Immature natural killer cell (primary cell): ENCODE data around the gene GATC. TPM values are rescaled to one million over a fixed set of nuclear protein-coding genes. Genes with fewer than 3 reads are reported as not detected.
A peak's percentile ranks its signal among the peaks of the same experiment; 100 is the strongest.
"Not testable (repeated sequence)": the region's sequence is repeated elsewhere in the genome, so short reads cannot be mapped to it uniquely, and the experiment has no call there.

Experiments
- DNase-seq, 3 donors: peaks; one replicate each; pipeline ENCODE4 v3.0.0; 2022; ENCODE audit warnings: mixed read lengths in 1 of 3
- H3K27ac Mint-ChIP-seq, 6 donors: one replicate each; pipeline ENCODE4 v1.8.0; 2020; ENCODE audit warnings: mixed read lengths in 6 of 6, mild to moderate bottlenecking in 5 of 6, inconsistent platforms in 4 of 6, moderate library complexity in 3 of 6
- H3K27me3 Mint-ChIP-seq, 3 donors: one replicate each; pipeline ENCODE4 v1.8.0; 2020 to 2021; ENCODE audit warnings: low read depth in 3 of 3, mild to moderate bottlenecking in 3 of 3, mixed read lengths in 3 of 3, moderate library complexity in 3 of 3, inconsistent platforms in 1 of 3
- H3K36me3 Mint-ChIP-seq, 3 donors: one replicate each; pipeline ENCODE4 v1.8.0; 2020; ENCODE audit warnings: mixed read lengths in 3 of 3, inconsistent platforms in 2 of 3, mild to moderate bottlenecking in 2 of 3
- H3K4me1 Mint-ChIP-seq, 2 donors: one replicate each; pipeline ENCODE4 v1.8.0; 2020; ENCODE audit warnings: inconsistent platforms in 2 of 2, mild to moderate bottlenecking in 2 of 2, mixed read lengths in 2 of 2, moderate library complexity in 1 of 2
- H3K4me3 Mint-ChIP-seq, 5 donors: one replicate each; pipeline ENCODE4 v1.8.0; 2020; ENCODE audit warnings: mild to moderate bottlenecking in 5 of 5, mixed read lengths in 5 of 5, inconsistent platforms in 3 of 5, moderate library complexity in 3 of 5
- H3K9me3 Mint-ChIP-seq, 6 donors: one replicate each; pipeline ENCODE4 v1.8.0; 2020; ENCODE audit warnings: mild to moderate bottlenecking in 6 of 6, mixed read lengths in 6 of 6, inconsistent platforms in 4 of 6, moderate library complexity in 3 of 6
- polyA plus RNA-seq, 3 donors: library from polyadenylated mRNA; unstranded; fragments of 300-500 nt; fragmentation: Illumina TruSeq; gene quantifications; one replicate each; pipeline ENCODE4 v1.2.3, GENCODE V29; 2021

GATC gene
- polyA plus RNA-seq, 3 donors from 2014 or later: 8.3 to 26.7 (median 23.3) TPM

DNA sequence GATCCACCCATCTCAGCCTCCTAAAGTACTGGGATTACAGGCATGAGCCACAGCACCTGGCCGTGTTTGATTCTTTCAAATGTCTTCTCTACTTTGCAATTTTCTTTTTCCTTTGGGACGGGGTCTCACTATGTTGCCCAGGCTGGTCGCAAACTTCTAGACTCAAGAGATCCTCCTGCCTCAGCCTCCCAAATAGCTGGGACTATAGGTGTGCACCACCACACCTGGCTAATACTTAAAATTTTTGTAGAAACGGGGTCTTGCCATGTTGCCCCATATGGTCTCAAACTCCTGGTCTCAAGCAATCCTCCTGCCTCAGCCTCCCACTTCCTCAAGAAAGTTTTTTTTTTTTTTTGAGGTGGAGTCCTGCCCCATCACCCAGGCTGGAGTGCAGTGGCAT lies 1.7 kb downstream of the GATC start:
- peaks cover 0 to 9% (median 4%) of the 10 kb centered on the region in 3 donors for H3K36me3 Mint-ChIP-seq
- H3K4me1 Mint-ChIP-seq: peaks cover 29 to 42% of the 10 kb centered on the region in 2 donors
- peak overlapping the region in 4 of 6 donors; percentile 97 to 99 (median 98) for H3K27ac Mint-ChIP-seq
- H3K9me3 Mint-ChIP-seq: no peaks in the 10 kb centered on the region
- DNase-seq: no peak
- peaks cover 6 to 13% (median 6%) of the 10 kb centered on the region in 3 donors for H3K27me3 Mint-ChIP-seq
- peak overlapping the region; percentile 53 to 99 (median 96) for H3K4me3 Mint-ChIP-seq

DNA sequence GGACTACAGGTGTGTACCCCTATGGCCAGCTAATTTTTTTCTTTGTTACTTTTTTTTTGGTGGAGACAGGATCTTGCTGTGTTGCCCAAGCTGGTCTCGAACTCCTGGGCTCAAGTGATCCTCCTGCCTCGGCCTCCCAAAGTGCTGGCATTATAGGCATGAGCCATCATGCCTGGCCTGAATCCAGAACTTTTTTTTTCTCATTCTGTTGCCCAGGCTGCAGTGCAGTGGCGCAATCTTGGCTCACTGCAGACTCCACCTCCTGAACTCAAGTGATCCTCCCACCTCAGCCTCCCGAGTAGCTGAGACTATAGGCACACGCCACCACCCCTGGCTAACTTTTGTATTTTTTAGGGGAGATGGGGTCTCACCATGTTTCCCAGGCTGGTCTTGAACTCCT lies 6.3 kb downstream of the GATC start:
- peaks cover 10 to 21% of the 10 kb centered on the region in 2 donors for H3K4me1 Mint-ChIP-seq
- H3K27ac Mint-ChIP-seq, H3K9me3 Mint-ChIP-seq, H3K36me3 Mint-ChIP-seq, H3K4me3 Mint-ChIP-seq, DNase-seq, H3K27me3 Mint-ChIP-seq: not testable (repeated sequence)

DNA sequence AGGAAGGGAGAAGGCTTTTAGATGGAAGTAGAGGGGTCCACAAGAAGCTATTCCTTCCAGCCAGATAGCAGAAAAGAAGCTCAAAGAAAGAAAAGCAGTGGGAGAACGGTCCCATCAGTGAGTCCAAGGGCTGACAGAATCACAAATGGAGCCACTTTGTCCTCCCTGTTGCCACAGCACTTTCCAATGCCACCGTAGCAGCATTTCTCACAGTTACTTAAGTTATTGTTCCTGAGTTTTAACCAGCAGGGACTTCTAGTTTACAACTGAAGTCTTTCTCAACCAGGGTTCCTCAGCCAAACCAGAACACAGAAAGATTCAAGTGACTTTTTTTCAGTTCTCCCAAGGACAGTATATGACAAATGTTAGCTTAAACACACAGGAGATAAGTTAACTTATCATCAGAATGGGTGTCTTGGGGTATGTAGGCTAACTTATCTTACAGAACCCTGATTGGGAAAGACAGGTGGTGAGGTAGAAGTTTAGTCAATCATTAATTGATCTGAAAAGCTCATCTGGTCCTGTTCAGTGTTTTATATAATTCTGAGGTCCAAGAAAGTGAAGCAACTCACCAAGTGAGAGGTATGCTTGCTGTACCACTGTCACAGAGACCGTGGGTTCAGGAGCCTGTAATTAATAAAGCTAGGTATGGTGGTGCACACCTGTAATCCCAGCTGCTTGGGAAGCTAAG lies 7.0 kb downstream of the GATC start:
- peak overlapping the region in 3 of 6 donors; percentile 33 to 69 (median 68) for H3K27ac Mint-ChIP-seq
- H3K36me3 Mint-ChIP-seq: peaks cover 0 to 6% (median 5%) of the 10 kb centered on the region in 3 donors
- peaks cover 2 to 5% (median 2%) of the 10 kb centered on the region in 3 donors for H3K27me3 Mint-ChIP-seq

DNA sequence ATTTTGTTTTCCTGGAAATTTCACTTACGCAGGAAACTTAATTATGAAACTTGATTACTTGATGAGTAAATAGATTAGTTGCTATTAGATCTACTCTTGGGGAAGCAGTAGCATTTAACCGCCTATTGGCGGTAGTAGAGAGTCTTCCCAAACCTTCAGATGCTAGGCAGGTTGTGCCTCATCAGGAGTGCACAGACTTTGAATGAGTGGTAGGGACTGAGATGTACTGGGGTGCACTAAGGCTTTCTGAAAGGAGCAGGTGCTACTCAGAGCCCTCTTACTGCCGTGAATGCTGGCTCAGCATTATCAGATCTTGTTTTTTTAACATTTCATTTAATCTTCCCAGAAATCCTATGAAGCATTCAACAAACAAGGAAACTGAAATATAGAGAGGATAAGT lies 7.7 kb downstream of the GATC start:
- H3K27ac Mint-ChIP-seq: peak overlapping the region in 4 of 6 donors; percentile 7 to 69 (median 64)

More for the DNA sequence above, 7.0 kb downstream of the GATC start:
- Mint-ChIP-seq H3K9me3 (no peaks in the 10 kb centered on the region), H3K4me3 (no peak overlapping the region), H3K4me1 (peaks cover 5 to 14% of the 10 kb centered on the region in 2 donors)
- no peak for DNase-seq

DNA sequence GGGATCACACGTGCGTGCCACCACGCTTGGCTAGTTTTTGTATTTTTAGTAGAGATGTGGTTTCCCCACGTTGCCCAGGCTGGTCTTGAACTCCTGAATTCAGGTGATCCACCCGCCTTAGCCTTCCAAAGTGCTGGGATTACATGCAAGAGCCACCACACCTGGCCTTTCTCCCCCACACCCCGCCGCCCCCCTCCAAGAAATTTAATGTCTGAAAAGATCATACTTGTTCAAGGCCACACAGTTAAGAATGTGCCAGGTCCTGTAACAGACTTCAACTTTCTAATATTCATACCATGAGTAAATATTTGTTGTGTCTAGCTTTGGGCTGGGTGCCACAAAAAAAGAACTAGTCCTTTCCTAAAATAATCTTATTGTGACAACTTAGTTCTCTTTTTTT lies 9.1 kb downstream of the GATC start:
- no peak for DNase-seq
- Mint-ChIP-seq H3K27ac (no peak overlapping the region), H3K36me3 (peaks cover 4 to 16% (median 10%) of the 10 kb centered on the region in 3 donors), H3K4me1 (peaks cover 0 to 14% of the 10 kb centered on the region in 2 donors), H3K9me3 (no peaks in the 10 kb centered on the region), H3K27me3 (peaks cover 2 to 7% (median 2%) of the 10 kb centered on the region in 3 donors), H3K4me3 (no peak overlapping the region)

More for the DNA sequence above, 7.7 kb downstream of the GATC start:
- Mint-ChIP-seq H3K36me3 (peaks cover 0 to 7% (median 5%) of the 10 kb centered on the region in 3 donors), H3K27me3 (peaks cover 2 to 7% (median 2%) of the 10 kb centered on the region in 3 donors), H3K4me1 (peaks cover 3 to 14% of the 10 kb centered on the region in 2 donors), H3K9me3 (no peaks in the 10 kb centered on the region), H3K4me3 (no peak overlapping the region)
- DNase-seq: peak in 2 of 3 donors; percentile 35 to 47

DNA sequence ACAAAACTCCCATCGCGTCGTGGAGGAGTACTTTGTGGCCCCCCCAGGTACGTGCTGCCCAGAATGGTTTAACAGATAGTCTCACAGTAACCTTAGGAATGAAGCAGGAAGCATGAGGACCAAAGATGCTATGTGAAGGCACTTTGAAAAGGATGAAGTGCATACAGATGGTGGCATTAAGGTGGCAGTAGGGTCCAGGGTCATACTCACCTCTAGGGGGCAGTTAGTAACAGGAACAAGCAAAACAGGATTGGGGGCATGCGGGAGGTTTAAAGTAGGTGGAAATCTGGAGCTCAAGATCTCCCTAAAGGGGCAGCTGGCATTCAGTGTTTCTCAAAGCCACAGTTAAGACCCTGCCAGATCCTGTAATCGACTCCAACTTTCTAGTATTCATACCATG lies 10.9 kb downstream of the GATC start:
- Mint-ChIP-seq H3K9me3 (no peaks in the 10 kb centered on the region), H3K36me3 (peaks cover 12 to 24% (median 14%) of the 10 kb centered on the region in 3 donors), H3K4me3 (no peak overlapping the region), H3K27me3 (peaks cover 2 to 7% (median 2%) of the 10 kb centered on the region in 3 donors), H3K4me1 (peaks cover 0 to 14% of the 10 kb centered on the region in 2 donors), H3K27ac (peak overlapping the region in 5 of 6 donors; percentile 36 to 60 (median 57))
- peak in 1 of 3 donors; percentile 30 for DNase-seq

DNA sequence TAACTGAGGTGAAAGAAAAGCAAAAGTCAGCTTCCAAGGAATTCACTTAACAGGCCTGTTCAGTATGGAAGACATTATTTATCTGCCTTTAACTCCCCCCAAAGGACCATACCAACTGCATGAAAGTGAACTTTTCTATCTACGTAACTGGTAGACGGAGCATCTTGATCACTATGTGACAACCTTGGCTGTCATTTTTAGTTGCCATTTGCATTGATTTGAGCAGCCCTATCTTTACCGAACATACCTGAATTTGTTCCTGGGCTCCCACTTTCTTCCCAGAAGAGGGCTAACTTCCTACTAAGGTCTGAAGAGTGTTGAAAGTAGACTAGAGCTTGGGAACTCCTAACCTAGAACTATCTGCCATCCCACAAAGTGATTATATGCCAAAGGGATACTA lies 13.9 kb downstream of the GATC start:
- Mint-ChIP-seq H3K9me3 (no peaks in the 10 kb centered on the region), H3K27me3 (peaks cover 2 to 7% (median 2%) of the 10 kb centered on the region in 3 donors), H3K27ac (peak overlapping the region in 1 of 6 donors; percentile 6), H3K4me3 (no peak overlapping the region), H3K4me1 (peaks cover 3 to 17% of the 10 kb centered on the region in 2 donors), H3K36me3 (peaks cover 13 to 51% (median 17%) of the 10 kb centered on the region in 3 donors)
- no peak for DNase-seq

DNA sequence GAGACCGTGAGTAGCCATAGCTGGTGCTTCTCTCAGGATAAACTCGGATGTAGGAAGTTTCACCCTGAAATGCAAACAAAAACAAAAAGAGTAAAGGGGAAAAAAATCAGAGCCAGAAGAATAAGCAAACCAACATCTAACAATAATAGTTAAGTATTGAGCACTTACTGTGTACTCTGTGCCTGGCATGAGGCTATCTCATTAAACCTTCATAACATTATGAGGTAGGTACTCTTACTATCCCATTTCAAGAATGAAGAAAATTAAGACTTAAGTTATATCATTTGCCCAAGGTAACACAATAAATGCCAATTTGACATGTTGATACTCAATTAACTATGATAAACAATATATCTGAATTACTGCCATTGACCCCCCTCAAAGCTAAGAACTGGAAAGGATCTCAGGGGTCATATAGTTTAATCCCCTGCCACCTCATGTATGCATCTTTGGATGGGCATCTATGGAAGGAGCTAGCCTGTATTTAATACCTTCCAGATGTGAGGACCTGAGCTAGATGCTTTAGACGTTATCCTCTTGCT lies 15.9 kb downstream of the GATC start:
- H3K4me1 Mint-ChIP-seq: peaks cover 22 to 30% of the 10 kb centered on the region in 2 donors
- no peak overlapping the region for H3K4me3 Mint-ChIP-seq
- H3K27ac Mint-ChIP-seq: peak overlapping the region in 1 of 6 donors; percentile 73
- no peaks in the 10 kb centered on the region for H3K9me3 Mint-ChIP-seq
- H3K27me3 Mint-ChIP-seq: peaks cover 0 to 3% (median 0%) of the 10 kb centered on the region in 3 donors
- DNase-seq: no peak
- H3K36me3 Mint-ChIP-seq: peaks cover 12 to 53% (median 16%) of the 10 kb centered on the region in 3 donors

DNA sequence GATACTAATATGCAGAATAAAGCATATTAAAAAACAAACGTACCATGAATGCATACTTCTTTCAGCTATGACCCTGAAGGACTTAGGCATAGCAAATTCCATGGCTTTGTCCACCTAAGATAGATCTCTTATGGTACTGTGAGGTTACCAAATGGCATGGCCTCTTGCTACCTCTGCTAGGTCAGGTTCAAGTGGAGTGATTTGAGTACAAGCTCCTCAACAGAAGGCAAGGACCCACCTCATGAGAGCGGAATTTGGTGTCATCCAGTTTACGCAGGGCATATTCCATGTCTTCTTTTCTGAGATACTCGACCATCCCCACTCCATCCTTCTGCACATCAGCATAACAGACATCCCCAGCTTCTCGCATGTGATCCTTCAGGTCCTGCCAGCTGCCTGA lies 17.5 kb downstream of the GATC start:
- Mint-ChIP-seq H3K36me3 (peaks cover 16 to 54% (median 16%) of the 10 kb centered on the region in 3 donors), H3K4me1 (peaks cover 35 to 44% of the 10 kb centered on the region in 2 donors), H3K27me3 (peaks cover 2 to 5% (median 4%) of the 10 kb centered on the region in 3 donors), H3K27ac (peak overlapping the region in 2 of 6 donors; percentile 57 to 79), H3K9me3 (no peaks in the 10 kb centered on the region), H3K4me3 (no peak overlapping the region)
- DNase-seq: no peak

DNA sequence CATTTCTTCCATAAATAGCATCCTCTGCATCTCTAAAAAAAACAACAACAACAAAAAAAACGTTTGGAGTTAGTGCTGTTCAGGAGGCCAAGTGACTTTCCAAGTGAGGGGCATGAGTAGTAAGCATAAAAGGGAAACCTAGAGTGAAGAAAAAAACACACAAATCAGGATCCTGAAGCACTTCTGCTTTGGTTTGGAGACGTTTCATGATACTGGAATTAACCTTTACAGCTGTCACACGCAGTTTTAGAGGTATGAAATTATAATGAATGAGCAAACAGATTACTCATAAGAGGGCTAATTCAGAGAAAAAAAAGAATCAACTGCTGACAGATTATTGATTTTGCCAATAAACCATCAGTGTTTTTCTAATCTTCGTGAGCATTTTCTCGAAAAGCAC lies 19.5 kb downstream of the GATC start:
- Mint-ChIP-seq H3K9me3 (no peaks in the 10 kb centered on the region), H3K4me3 (peak overlapping the region in 1 of 5 donors; percentile 17), H3K36me3 (peaks cover 14 to 45% (median 15%) of the 10 kb centered on the region in 3 donors), H3K27ac (peak overlapping the region; percentile 37 to 88 (median 68)), H3K27me3 (peaks cover 5 to 13% (median 12%) of the 10 kb centered on the region in 3 donors), H3K4me1 (peaks cover 45 to 52% of the 10 kb centered on the region in 2 donors)
- no peak for DNase-seq

DNA sequence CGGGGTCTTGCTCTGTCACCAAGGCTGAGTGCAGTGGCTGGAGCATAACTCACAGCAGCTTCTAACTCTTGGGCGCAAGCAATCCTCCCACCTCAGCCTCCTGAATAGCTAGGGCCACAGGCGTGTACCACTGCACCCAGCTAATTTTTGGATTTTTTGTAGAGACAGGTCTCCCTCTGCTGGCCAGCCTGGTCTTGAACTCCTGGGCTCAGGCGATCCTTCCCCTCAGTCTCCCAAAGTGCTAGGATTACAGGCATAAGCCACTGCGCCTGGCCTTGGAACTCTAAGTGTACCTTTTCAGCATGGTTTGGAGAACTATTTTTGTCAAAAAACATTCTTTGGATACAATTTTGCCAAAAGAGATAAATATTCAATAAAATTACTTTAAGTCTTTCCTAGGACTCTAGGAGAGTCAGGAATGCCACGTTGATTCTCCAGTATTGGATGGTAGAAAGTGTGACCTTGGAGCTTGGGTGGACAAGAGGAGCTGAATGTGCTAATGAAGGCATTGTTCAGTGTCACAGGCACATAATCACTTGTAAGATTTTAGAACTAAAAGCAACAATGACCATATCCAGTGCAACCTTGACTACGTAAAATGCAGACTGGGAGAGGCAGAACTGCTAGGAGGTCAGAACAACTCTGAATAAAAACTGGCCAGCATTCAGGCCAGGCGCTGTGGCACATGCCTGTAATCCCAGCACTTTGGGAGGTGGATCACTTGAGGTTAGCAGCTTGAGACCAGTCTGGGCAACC lies 20.5 kb downstream of the GATC start:
- peaks cover 10 to 42% (median 10%) of the 10 kb centered on the region in 3 donors for H3K36me3 Mint-ChIP-seq
- H3K4me1 Mint-ChIP-seq: peaks cover 53 to 60% of the 10 kb centered on the region in 2 donors
- H3K9me3 Mint-ChIP-seq: no peaks in the 10 kb centered on the region
- H3K27me3 Mint-ChIP-seq: peaks cover 5 to 13% (median 12%) of the 10 kb centered on the region in 3 donors
- DNase-seq: peak; percentile 35 to 41 (median 41)
- H3K27ac Mint-ChIP-seq: peak overlapping the region; percentile 53 to 88 (median 66)
- peak overlapping the region in 4 of 5 donors; percentile 32 to 98 (median 44) for H3K4me3 Mint-ChIP-seq

DNA sequence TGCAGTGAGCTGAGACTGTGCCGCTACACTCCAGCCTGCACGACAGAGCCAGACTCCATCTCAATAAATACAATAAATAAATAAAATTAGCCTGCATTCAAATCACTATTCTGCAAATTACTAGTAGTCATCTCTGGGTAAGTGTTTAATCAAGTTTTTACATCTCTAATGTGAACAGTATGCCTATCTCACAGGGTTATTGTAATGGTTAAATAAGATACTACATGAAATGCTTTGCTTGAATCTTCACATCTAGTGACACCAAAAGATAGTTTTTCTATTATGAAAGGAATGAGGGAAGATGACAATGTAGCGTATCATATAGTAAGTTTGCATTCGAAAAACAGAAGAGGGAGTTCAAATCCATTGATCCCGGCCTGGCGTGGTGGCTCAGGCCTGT lies 21.2 kb downstream of the GATC start:
- peaks cover 60 to 67% of the 10 kb centered on the region in 2 donors for H3K4me1 Mint-ChIP-seq
- peaks cover 5 to 13% (median 12%) of the 10 kb centered on the region in 3 donors for H3K27me3 Mint-ChIP-seq
- H3K4me3 Mint-ChIP-seq: peak overlapping the region; percentile 90 to 100 (median 97)
- no peak for DNase-seq
- peaks cover 7 to 36% (median 10%) of the 10 kb centered on the region in 3 donors for H3K36me3 Mint-ChIP-seq
- H3K27ac Mint-ChIP-seq: peak overlapping the region; percentile 59 to 92 (median 77)
- no peaks in the 10 kb centered on the region for H3K9me3 Mint-ChIP-seq

DNA sequence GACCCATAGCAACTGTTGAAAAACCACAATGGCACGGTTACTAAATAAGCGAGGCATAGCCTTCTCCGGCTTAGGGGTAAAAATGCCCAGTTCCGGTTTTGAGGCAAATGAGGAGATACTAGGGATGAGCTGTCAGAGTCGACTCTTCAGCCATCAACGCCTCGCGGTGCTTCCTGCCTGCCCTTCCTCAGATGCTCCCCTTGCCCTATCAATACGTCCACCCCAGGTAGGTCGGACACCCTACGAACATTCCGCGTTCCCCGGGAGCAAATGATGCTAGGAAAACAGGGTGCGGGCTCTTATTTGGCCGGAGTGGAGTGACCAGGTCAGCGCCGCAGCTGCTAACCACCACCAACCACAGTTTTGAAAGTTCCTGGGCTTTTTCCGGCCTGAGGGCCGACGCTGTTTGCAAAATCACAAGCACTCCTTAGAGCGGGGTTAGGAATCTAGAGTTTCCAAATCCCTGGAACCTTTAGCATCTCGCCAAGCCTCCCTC lies 22.1 kb downstream of the GATC start:
- H3K27ac Mint-ChIP-seq: peak overlapping the region; percentile 71 to 93 (median 92)
- DNase-seq: peak in 1 of 3 donors; percentile 17
- peak overlapping the region; percentile 90 to 100 (median 97) for H3K4me3 Mint-ChIP-seq
- H3K4me1 Mint-ChIP-seq: peaks cover 68 to 76% of the 10 kb centered on the region in 2 donors
- no peaks in the 10 kb centered on the region for H3K9me3 Mint-ChIP-seq
- H3K36me3 Mint-ChIP-seq: peaks cover 7 to 34% (median 10%) of the 10 kb centered on the region in 3 donors
- peaks cover 5 to 13% (median 12%) of the 10 kb centered on the region in 3 donors for H3K27me3 Mint-ChIP-seq
